GM12878 (cell line): Measurements from ENCODE around the gene WDR59. TPM values are rescaled to one million over a fixed set of nuclear protein-coding genes. Genes with fewer than 3 reads are reported as not detected.

Experiments used
- ATAC-seq: fragments of 200-7000 bp; cut with Tn5 transposase; 3 replicates; pipeline ENCODE4 v1.9.1; 2020; ENCODE audit warnings: mild to moderate bottlenecking, moderate library complexity
- BruUV-seq: library from RNA; stranded (reverse); fragments of 400-500 nt; replicated peaks from 2 replicates; lab custom pipeline; 2021; lab: Mats Ljungman, UMichigan
- CTCF ChIA-PET: fragments of 300-600 bp; sonication (Branson Sonifier 250); formaldehyde crosslinking; extraction: SDS; loops from one replicate; lab custom pipeline; 2021; ENCODE audit warnings: inconsistent platforms; lab: Yijun Ruan, JAX
- POLR2A ChIA-PET: fragments of 350-600 bp; formaldehyde crosslinking; extraction: SDS; loops from one replicate; lab custom pipeline; 2021; ENCODE audit warnings: inconsistent platforms; lab: Charles Lee
- RAD21 ChIA-PET: fragments of 300-600 bp; sonication (Branson Sonifier 250); formaldehyde crosslinking; loops from one replicate; lab custom pipeline; 2023; ENCODE audit warnings: antibody characterized with exemption; ENCODE audit not compliant: unreplicated experiment; lab: Charles Lee
- SMC1A ChIA-PET: fragments of 300-600 bp; sonication (Branson Sonifier 250); formaldehyde crosslinking; loops from one replicate; lab custom pipeline; 2023; ENCODE audit not compliant: unreplicated experiment, uncharacterized antibody; lab: Charles Lee
- DNase-seq: peaks from one replicate; pipeline ENCODE4 v3.0.0-alpha.2; 2011; ENCODE audit warnings: low read depth, low spot score
- FAIRE-seq: peaks from 3 replicates; lab custom pipeline; 2011; peaks lifted over from hg19 to GRCh38; lab: Jason Lieb, UNC
- H2AFZ ChIP-seq: 2 replicates; pipeline ENCODE4 v1.6.0; 2011; ENCODE audit warnings: low read depth, low read length, control low read depth; ENCODE audit not compliant: control insufficient read depth
- H3K27ac ChIP-seq: 2 replicates; pipeline ENCODE4 v1.5.1; 2011; ENCODE audit warnings: control low read depth; ENCODE audit not compliant: control insufficient read depth, insufficient read depth
- H3K27me3 ChIP-seq, 2 experiments: replicated peaks in 1 of 2; 2 replicates each; pipeline versions ENCODE4 v1.6.0 to v1.6.1; 2011; ENCODE audit warnings: low read length in 1 of 2; ENCODE audit not compliant: control insufficient read depth in 2 of 2, insufficient read depth in 2 of 2
- H3K36me3 ChIP-seq, 2 experiments: 2 replicates each; pipeline ENCODE4 v1.5.1; 2011; ENCODE audit warnings: low read length in 1 of 2; ENCODE audit not compliant: control insufficient read depth in 2 of 2, insufficient read depth in 2 of 2
- H3K4me1 ChIP-seq: 2 replicates; pipeline ENCODE4 v1.6.1; 2011; ENCODE audit warnings: mild to moderate bottlenecking, low read length, moderate library complexity, mixed read lengths; ENCODE audit not compliant: control insufficient read depth, insufficient read depth
- H3K4me2 ChIP-seq: 2 replicates; pipeline ENCODE4 v1.6.0; 2011; ENCODE audit warnings: control low read depth; ENCODE audit not compliant: control insufficient read depth, insufficient read depth
- H3K4me3 ChIP-seq: fragments of 200-600 bp; sonication (generic); 2 replicates; pipeline ENCODE4 v1.5.1; 2016
- H3K79me2 ChIP-seq: 2 replicates; pipeline ENCODE4 v1.6.0; 2011; ENCODE audit warnings: low read length; ENCODE audit not compliant: control insufficient read depth, insufficient read depth
- H3K9ac ChIP-seq: 2 replicates; pipeline ENCODE4 v1.8.0; 2011; ENCODE audit warnings: low read length, control low read depth, mixed read lengths; ENCODE audit not compliant: control insufficient read depth, insufficient read depth
- H3K9me3 ChIP-seq: replicated peaks from 3 replicates; pipeline ENCODE4 v1.5.1; 2011; ENCODE audit warnings: mild to moderate bottlenecking, low read length; ENCODE audit not compliant: control insufficient read depth, insufficient read depth
- H4K20me1 ChIP-seq: 2 replicates; pipeline ENCODE4 v1.6.0; 2011; ENCODE audit not compliant: control insufficient read depth, insufficient read depth
- BMI1 ChIP-seq: fragments of 450-650 bp; IDR thresholded peaks from 2 replicates; pipeline ENCODE4 v1.6.1; 2016; ENCODE audit warnings: mild to moderate bottlenecking, moderate library complexity, borderline replicate concordance
- CEBPZ ChIP-seq: fragments of 150-350 bp; IDR thresholded peaks from 2 replicates; pipeline ENCODE4 v1.6.1; 2016; ENCODE audit warnings: low read depth, low read length
- E2F8 ChIP-seq: fragments of 450-650 bp; IDR thresholded peaks from 2 replicates; pipeline ENCODE4 v1.6.1; 2018; ENCODE audit warnings: mild to moderate bottlenecking, low read depth, moderate library complexity; ENCODE audit not compliant: partially characterized antibody
- MAX ChIP-seq: IDR thresholded peaks from 2 replicates; pipeline ENCODE4 v1.6.1; 2012; ENCODE audit warnings: low read depth, low read length, improper control_type of control experiment
- MYC ChIP-seq: IDR thresholded peaks from 2 replicates; pipeline ENCODE4 v1.6.1; 2011; ENCODE audit warnings: mild to moderate bottlenecking, low read length, moderate library complexity, inconsistent platforms; ENCODE audit not compliant: insufficient read depth, insufficient replicate concordance, insufficient read length, severe bottlenecking
- PML ChIP-seq: IDR thresholded peaks from 2 replicates; pipeline ENCODE4 v1.6.1; 2012; ENCODE audit warnings: low read length, inconsistent platforms
- RFX5 ChIP-seq: IDR thresholded peaks from 2 replicates; pipeline ENCODE4 v1.6.1; 2011; ENCODE audit warnings: low read depth, low read length, improper control_type of control experiment
- SMAD1 ChIP-seq: fragments of 450-650 bp; IDR thresholded peaks from 2 replicates; pipeline ENCODE4 v1.6.1; 2018; ENCODE audit warnings: mild to moderate bottlenecking, low read depth; ENCODE audit not compliant: partially characterized antibody
- SUZ12 ChIP-seq: fragments of 200-600 bp; sonication (generic); IDR thresholded peaks from one replicate; pipeline ENCODE4 v1.6.1; 2018; ENCODE audit warnings: antibody characterized with exemption, mild to moderate bottlenecking; ENCODE audit not compliant: unreplicated experiment
- TAF1 ChIP-seq: IDR thresholded peaks from 2 replicates; pipeline ENCODE4 v1.6.1; 2011; ENCODE audit warnings: mild to moderate bottlenecking, low read depth, low read length, borderline replicate concordance
- ZZZ3 ChIP-seq: IDR thresholded peaks from 2 replicates; pipeline ENCODE4 v1.6.1; 2011; ENCODE audit warnings: low read depth; ENCODE audit not compliant: control insufficient read depth, insufficient read length
- WGBS: methylation state at CpG from one replicate; pipeline ENCODE4 v1.1.6; 2016; ENCODE audit warnings: low lambda C conversion rate; ENCODE audit not compliant: insufficient replicate concordance, insufficient coverage; ENCODE audit errors: missing lambda C conversion rate; 5-methylcytosine and 5-hydroxymethylcytosine counted together
- in situ Hi-C: fragments of 300-500 bp; cut with MboI; formaldehyde crosslinking; loops from 9 replicates; pipeline ENCODE4 v1.14.3; 2018; ENCODE audit warnings: mixed read lengths
- intact Hi-C: fragments of 100-400 bp; cut with micrococcal nuclease; formaldehyde crosslinking; loops from one replicate; pipeline ENCODE4 v1.14.2; 2022; ENCODE audit not compliant: unreplicated experiment
- polyA plus RNA-seq, 11 experiments: library from polyadenylated mRNA; depleted of rRNA in 4 of 11; unstranded in 6 of 11; stranded (reverse) in 5 of 11; fragments of >200 nt; fragmentation: Nextera tagmentation in 4 of 11; fragmentation: Illumina TruSeq in 1 of 11; extraction: Ambion mirVana in 4 of 11; extraction: Trizol in 1 of 11; gene quantifications; 1 replicate in 1 of 11; 2 replicates in 10 of 11; pipeline versions ENCODE4 v1.2.1 to v1.2.3, GENCODE V29; 2011 to 2016; ENCODE audit warnings: inconsistent platforms in 2 of 11, missing spikeins in 2 of 11, low read depth in 1 of 11
- total RNA-seq, 4 experiments: library from RNA; depleted of rRNA in 3 of 4; stranded (reverse); fragments of >200 nt in 3 of 4; fragmentation: Illumina TruSeq in 1 of 4; extraction: Trizol in 1 of 4; gene quantifications; 2 replicates each; pipeline versions ENCODE4 v1.2.1 to v1.2.3, GENCODE V29; 2013 to 2021

WDR59 gene
- total and polyA plus RNA-seq, 10 of the 15 experiments (the other 5 are each of a cell fraction or from before 2014, with no cell fraction given): 9.7 to 78.4 (median 24.5) TPM

GRCh38 chr16:74921051-74921450 lies 63.9 kb downstream of the WDR59 start (continued):
- TF ChIP-seq E2F8: no peak
- no peak for TF ChIP-seq RFX5

GRCh38 chr16:74909665-74910064 lies 75.3 kb downstream of the WDR59 start:
- Histone ChIP-seq H3K4me3 (no peak overlapping the region), H4K20me1 (no peaks in the 10 kb centered on the region), H3K9me3 (peaks cover 5% of the 10 kb centered on the region; the same call in 2 of the 3 replicates)
- SMC1A ChIA-PET: interaction anchor here (1.0 kb wide), 1 partner anchor 9 kb away, joined by 3 read pairs; no protein-coding TSS in a partner anchor
- CTCF ChIA-PET: no interaction called here
- BruUV-seq: no TSS peak
- FAIRE-seq (no peak), DNase-seq (no peak)
- 100% methylated on average over 6 of the region's 6 CpGs for WGBS
- RAD21 ChIA-PET: no interaction called here
- POLR2A ChIA-PET: no interaction called here
- TF ChIP-seq ZZZ3 (no peak), PML (no peak), SUZ12 (no peak), MYC (no peak), TAF1 (no peak), CEBPZ (no peak), MAX (no peak), BMI1 (no peak), SMAD1 (no peak)
- TF ChIP-seq, all 136 proteins: peak for 0
- intact Hi-C loops (no loop called here), in situ Hi-C loops (loop anchor here (5.0 kb wide), 1 partner anchor 48 kb away; no protein-coding TSS in a partner anchor)
- ATAC-seq: no peak
- Histone ChIP-seq H3K9ac (no peak overlapping the region), H3K36me3 (peaks cover 3 to 24% of the 10 kb centered on the region in 2 experiments), H3K4me1 (no peaks in the 10 kb centered on the region), H3K27me3 (no peaks in the 10 kb centered on the region), H3K4me2 (no peak overlapping the region), H3K79me2 (no peaks in the 10 kb centered on the region), H3K27ac (no peak overlapping the region), H2AFZ (no peak overlapping the region)
